ENCODE results near the gene CGB1. TPM values are rescaled to one million over a fixed set of nuclear protein-coding genes. Genes with fewer than 3 reads are reported as not detected.

The CGB1 gene
- total RNA-seq, 1 donor from 2014 or later, result not detected

- DNase-seq (ENCODE audit: low spot score), result no peak
These were observed 42.7 kb downstream of the CGB1 start for GRCh38 chr19:48994035-48994386.

DNA sequence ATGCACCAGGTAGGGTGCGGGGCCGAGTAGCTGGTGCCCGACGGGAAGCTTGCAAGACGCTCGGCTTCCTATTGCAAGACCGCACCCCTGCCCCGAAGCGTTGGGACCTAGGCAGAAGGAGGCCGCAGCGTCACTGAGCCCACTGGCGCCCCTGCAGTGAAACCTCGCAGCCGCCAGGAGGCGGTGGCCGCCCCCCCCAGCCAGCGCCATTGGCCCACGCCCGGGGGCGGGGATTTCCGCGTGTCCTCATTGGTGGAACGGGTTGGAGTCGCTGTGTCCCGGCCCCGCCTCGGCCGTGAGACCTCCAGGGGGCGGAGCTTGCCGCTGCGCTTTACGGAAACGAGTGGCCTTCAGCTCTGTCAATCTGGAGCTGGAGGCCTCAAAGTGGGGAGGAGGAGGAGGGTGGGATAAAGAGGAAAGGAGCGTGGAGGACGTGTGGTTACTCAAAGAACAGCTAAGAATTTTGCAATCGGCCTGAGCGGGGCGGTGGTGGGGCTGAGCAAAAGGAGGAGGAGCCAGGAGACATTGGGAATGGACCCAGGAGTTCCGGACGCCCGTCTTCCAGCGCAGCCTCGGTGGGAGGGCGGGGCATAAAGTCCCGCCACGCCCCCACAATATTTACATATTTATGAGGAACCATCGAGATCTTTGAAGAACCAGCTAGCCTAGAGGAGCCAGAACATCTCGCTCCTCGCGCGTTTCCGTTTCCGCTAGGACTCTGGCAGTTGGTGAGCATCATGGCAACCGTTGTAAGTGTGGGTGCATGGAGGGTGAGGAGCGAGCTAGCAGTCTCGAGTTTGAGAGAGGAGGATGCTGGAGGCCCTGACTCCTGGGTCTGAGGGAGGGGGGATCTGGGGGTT lies 43.3 kb downstream of the CGB1 start, which contains the start of the genes GYS1 and RUVBL2:
Gene GYS1 (minus strand): TSS at position 135 of the 860 bp plus-strand sequence. CDS start 197 bp downstream, outside the sequence.
Gene RUVBL2 (plus strand): TSS at position 713 of the 860 bp plus-strand sequence. CDS start 25 bp downstream, at position 738.
- peak; percentile 99 for DNase-seq (ENCODE audit: low spot score)

GRCh38 chr19:48992581-48993174 lies 44.0 kb downstream of the CGB1 start:
- no peak for DNase-seq (ENCODE audit: low spot score)

DNA sequence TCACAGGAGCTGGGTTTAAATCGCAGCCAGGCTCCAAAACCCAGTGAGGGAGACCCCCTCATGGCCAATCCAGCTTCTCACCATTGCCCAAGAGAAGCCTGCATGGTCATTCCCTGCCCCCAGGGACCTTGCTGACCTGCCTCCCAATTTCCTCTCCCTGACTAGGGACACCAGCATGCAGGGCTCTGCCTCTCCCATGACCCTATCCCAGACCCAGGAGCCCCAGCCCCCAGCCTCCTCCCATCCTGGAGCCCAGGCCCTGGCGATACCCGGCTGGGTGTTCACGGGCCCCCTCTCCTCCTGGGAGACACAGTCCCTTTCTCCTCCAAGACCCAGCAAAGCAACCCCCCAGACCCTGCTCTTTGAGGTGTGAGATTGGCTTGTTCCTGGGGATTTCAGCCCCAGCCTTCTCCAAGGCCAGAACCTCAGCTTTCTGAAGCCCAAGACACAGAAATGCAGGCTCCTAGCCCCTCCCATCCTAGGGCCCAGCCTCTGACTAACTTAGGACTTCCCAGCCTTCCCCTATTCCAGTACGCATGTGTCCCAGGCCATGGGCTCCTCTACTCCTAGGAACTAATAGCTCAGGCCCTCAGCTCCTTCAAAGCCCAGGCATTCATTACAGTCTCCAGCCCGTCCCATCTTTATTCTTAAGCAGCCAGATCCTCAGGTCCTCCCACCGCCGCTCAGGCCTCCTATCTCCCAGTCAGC lies 44.7 kb downstream of the CGB1 start:
- DNase-seq (ENCODE audit: low spot score), result peak; percentile 81

GRCh38 chr19:48991011-48991609 lies 45.6 kb downstream of the CGB1 start:
- DNase-seq (ENCODE audit: low spot score), result no peak

- DNase-seq (ENCODE audit: low spot score), result no peak
These were observed 46.3 kb downstream of the CGB1 start for GRCh38 chr19:48990400-48990799.

DNA sequence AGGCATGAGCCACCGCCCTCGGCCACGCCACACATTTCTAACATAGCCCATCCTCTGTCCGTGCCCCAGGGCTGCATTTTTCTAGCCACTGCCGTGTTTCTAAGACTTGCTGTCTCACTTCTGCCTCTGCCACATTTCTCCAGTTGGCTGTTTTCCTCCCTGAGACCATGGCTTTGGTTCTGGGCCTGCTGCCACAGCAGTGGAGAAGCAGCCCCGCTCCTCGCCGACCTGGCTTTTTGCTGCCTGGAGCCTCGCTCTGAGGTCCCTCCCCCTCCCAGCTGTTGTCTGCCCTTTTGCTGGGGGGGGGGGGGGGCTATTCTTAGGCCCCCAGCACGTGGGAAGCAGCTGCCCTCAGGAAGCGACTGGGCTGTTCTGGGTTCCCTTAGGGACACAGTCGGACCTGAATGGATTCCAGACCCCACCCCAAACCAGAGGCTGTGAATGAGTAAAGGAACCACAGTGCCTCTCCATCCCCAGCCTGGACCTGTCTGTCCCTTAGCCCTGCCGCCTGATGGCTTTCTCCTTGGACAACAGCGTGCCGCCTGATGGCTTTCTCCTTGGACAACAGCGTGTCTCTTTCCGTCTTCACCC lies 46.9 kb downstream of the CGB1 start:
- no peak for DNase-seq (ENCODE audit: low spot score)

DNA sequence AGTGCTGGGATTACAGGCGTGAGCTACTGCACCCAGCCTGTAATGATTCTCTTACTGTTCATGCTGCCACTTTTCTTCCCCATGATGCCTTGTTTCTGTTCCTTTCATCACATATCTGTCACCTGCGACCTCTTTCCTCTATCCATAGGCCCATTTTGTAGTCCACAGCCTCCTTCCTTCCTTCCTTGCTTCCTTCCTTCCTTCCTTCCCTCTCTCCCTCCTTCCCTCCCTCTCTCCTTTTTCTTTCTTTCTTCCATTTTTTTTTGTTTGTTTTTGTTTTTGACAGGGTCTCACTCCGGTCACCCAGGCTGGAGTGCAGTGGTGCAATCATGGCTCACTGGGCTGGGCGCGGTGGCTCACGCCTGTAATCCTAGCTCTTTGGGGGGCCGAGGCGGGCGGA lies 47.8 kb downstream of the CGB1 start:
- DNase-seq (ENCODE audit: low spot score), result no peak

DNA sequence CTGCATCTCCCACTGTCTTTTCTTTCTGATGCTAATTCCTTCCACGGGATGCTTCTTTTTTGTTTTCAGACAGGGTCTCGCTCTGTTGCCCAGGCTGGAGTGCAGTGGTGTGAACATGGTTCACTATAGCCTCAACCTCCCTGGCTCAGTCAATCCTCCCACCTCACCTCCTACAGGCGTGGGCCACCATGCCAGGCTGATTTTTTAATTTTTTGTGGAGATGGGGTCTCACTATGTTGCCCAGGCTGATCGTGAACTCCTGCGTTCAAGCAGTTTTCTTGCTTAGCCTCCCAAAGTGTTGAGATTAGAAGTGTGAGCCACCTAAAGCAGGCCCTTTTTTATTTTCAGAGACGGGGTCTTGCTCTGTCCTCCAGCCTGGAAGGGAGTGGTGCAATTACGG lies 48.4 kb downstream of the CGB1 start:
- DNase-seq (ENCODE audit: low spot score), result no peak

DNA sequence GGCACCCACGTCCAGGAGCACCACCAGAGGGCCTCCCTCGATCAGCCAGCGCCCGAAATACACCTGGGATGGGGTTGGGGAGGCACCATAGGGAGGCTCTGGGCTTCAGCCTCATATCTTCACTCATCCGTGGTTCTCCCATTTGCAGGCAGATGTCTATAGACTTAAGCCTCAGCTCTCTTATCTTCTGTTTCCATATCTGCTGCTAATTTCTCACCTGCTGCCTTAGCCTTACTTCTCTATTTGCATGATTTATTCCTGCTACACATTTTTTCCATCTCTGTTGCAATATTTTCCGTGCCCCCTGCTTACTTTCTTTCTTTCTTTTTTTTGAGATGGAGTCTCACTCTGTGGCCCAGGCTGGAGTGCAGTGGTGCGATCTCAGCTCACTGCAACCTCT lies 49.4 kb downstream of the CGB1 start:
- no peak for DNase-seq (ENCODE audit: low spot score)

GRCh38 chr19:48986211-48986610 lies 50.5 kb downstream of the CGB1 start:
- DNase-seq (ENCODE audit: low spot score), result no peak

DNA sequence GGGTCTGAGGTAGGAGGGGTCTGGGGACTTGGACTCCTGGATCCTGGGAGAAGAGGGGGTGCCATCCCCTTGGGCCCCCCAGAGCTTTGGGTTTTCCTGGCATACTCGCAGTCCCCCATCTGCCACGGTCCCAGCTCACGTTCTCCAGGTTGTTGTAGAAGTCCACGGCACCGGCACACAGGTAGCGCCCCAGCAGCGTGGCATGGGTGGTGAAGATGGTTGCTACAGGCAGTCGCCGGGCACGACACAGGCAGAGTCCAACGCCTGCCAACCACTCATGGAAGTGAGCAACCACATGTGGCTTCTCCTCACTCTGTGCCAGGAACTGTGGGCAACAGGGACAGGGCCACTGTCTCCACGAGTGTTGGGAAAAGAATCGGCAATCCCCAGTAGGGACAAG lies 51.0 kb downstream of the CGB1 start:
- DNase-seq (ENCODE audit: low spot score), result no peak

Other genes with a start within 250 kb of the CGB1 start
- 170 TPM for gene BCAT2, start 225.9 kb downstream of the CGB1 start, total RNA-seq
- gene HSD17B14, start 200.4 kb downstream of the CGB1 start, total RNA-seq, result 24.4 TPM
- gene PLEKHA4, start 168.3 kb downstream of the CGB1 start, total RNA-seq, result 23.0 TPM
- gene PPP1R15A, start 164.5 kb downstream of the CGB1 start, total RNA-seq, result 56.2 TPM
- gene TULP2, start 138.2 kb downstream of the CGB1 start, total RNA-seq, result not detected
- 232 TPM for gene NUCB1, start 136.6 kb downstream of the CGB1 start, total RNA-seq
- not detected for gene DHDH, start 103.2 kb downstream of the CGB1 start, total RNA-seq
- 79.9 TPM for gene BAX, start 82.0 kb downstream of the CGB1 start, total RNA-seq
- gene FTL, start 71.6 kb downstream of the CGB1 start, total RNA-seq, result 1,526 TPM
- 73.8 TPM for gene GYS1, start 43.6 kb downstream of the CGB1 start, total RNA-seq
- 66.7 TPM for gene RUVBL2, start 43.0 kb downstream of the CGB1 start, total RNA-seq
- not detected for gene LHB, start 19.8 kb downstream of the CGB1 start, total RNA-seq
- not detected for gene CGB3, start 12.6 kb downstream of the CGB1 start, total RNA-seq
- gene CGB2, start 5.0 kb downstream of the CGB1 start, total RNA-seq, result not detected
- gene CGB5, start 7.0 kb upstream of the CGB1 start, total RNA-seq, result 1.1 TPM
- not detected for gene CGB8, start 12.2 kb upstream of the CGB1 start, total RNA-seq
- 3.2 TPM for gene CGB7, start 20.9 kb upstream of the CGB1 start, total RNA-seq
- gene NTF4, start 27.9 kb upstream of the CGB1 start, total RNA-seq, result 20.6 TPM
- not detected for gene KCNA7, start 35.8 kb upstream of the CGB1 start, total RNA-seq
- gene SNRNP70, start 48.6 kb upstream of the CGB1 start, total RNA-seq, result 256 TPM
- gene LIN7B, start 77.5 kb upstream of the CGB1 start, total RNA-seq, result 10.4 TPM
- 2.4 TPM for gene C19orf73, start 82.2 kb upstream of the CGB1 start, total RNA-seq
- gene PPFIA3, start 82.6 kb upstream of the CGB1 start, total RNA-seq, result 9.0 TPM
- 5.1 TPM for gene HRC, start 118.5 kb upstream of the CGB1 start, total RNA-seq
- gene TRPM4, start 120.9 kb upstream of the CGB1 start, total RNA-seq, result 110 TPM

Data from ureter (tissue), 1 donor.